CD8-positive, alpha-beta memory T cell (primary cell): ENCODE measurements around the gene AK9. TPM values are rescaled to one million over a fixed set of nuclear protein-coding genes. Genes with fewer than 3 reads are reported as not detected.
"Not testable (repeated sequence)": the region's sequence is repeated elsewhere in the genome, so short reads cannot be mapped to it uniquely, and the experiment has no call there.

ENCODE experiments used
- CTCF ChIA-PET: fragments of 350-600 bp; sonication (Branson Sonifier 250); formaldehyde crosslinking; loops from one replicate; lab custom pipeline; 2021; ENCODE audit warnings: antibody characterized with exemption; lab: Charles Lee
- POLR2A ChIA-PET: fragments of 350-600 bp; sonication (Branson Sonifier 250); formaldehyde crosslinking; loops from one replicate; lab custom pipeline; 2021; ENCODE audit warnings: antibody characterized with exemption; lab: Charles Lee
- DNase-seq, 5 donors: peaks; one replicate each; pipeline versions ENCODE4 v3.0.0 to v3.0.0-alpha.2; 2020 to 2022; ENCODE audit warnings: mixed read lengths in 1 of 5
- H3K27ac ChIP-seq: one replicate; pipeline ENCODE4 v1.7.0; 2013; ENCODE audit warnings: low read depth, mild to moderate bottlenecking, low read length, moderate library complexity
- H3K27me3 ChIP-seq: 2 replicates; pipeline ENCODE4 v1.7.0; 2013; ENCODE audit warnings: low read length, mild to moderate bottlenecking; ENCODE audit not compliant: insufficient read depth, poor library complexity, severe bottlenecking
- H3K36me3 ChIP-seq: 2 replicates; pipeline ENCODE4 v1.7.0; 2013; ENCODE audit warnings: mild to moderate bottlenecking, low read length, moderate library complexity; ENCODE audit not compliant: insufficient read depth
- H3K4me1 ChIP-seq: 2 replicates; pipeline ENCODE4 v1.7.0; 2013; ENCODE audit warnings: mild to moderate bottlenecking, low read length, moderate library complexity; ENCODE audit not compliant: insufficient read depth
- H3K4me3 ChIP-seq: 2 replicates; pipeline ENCODE4 v1.7.0; 2013; ENCODE audit warnings: mild to moderate bottlenecking, low read length
- H3K9me3 ChIP-seq: 2 replicates; pipeline ENCODE4 v1.7.0; 2013; ENCODE audit warnings: mild to moderate bottlenecking, low read length
- H3K27ac Mint-ChIP-seq, 8 donors: one replicate each; pipeline ENCODE4 v1.8.0; 2020 to 2021; ENCODE audit warnings: mixed read lengths in 8 of 8, mild to moderate bottlenecking in 6 of 8, inconsistent platforms in 3 of 8, moderate library complexity in 3 of 8
- H3K27me3 Mint-ChIP-seq, 2 donors: one replicate each; pipeline ENCODE4 v1.8.0; 2020 to 2021; ENCODE audit warnings: mixed read lengths in 2 of 2, mild to moderate bottlenecking in 1 of 2, moderate library complexity in 1 of 2
- H3K36me3 Mint-ChIP-seq, 3 donors: one replicate each; pipeline ENCODE4 v1.8.0; 2020 to 2021; ENCODE audit warnings: mixed read lengths in 3 of 3, inconsistent platforms in 1 of 3, mild to moderate bottlenecking in 1 of 3
- H3K4me1 Mint-ChIP-seq, 3 donors: one replicate each; pipeline ENCODE4 v1.8.0; 2020 to 2021; ENCODE audit warnings: mixed read lengths in 3 of 3, inconsistent platforms in 1 of 3, mild to moderate bottlenecking in 1 of 3
- H3K4me3 Mint-ChIP-seq, 7 donors: one replicate each; pipeline ENCODE4 v1.8.0; 2020 to 2021; ENCODE audit warnings: mixed read lengths in 7 of 7, mild to moderate bottlenecking in 6 of 7, moderate library complexity in 4 of 7, inconsistent platforms in 2 of 7
- H3K9me3 Mint-ChIP-seq, 5 donors: one replicate each; pipeline ENCODE4 v1.8.0; 2020 to 2022; ENCODE audit warnings: mixed read lengths in 5 of 5, mild to moderate bottlenecking in 3 of 5, moderate library complexity in 2 of 5, inconsistent platforms in 1 of 5
- polyA plus RNA-seq: library from polyadenylated mRNA; unstranded; fragments of 300-500 nt; fragmentation: Illumina TruSeq; gene quantifications from one replicate; pipeline ENCODE4 v1.2.3, GENCODE V29; 2021
- total RNA-seq, 2 experiments: library from RNA; stranded (reverse); gene quantifications; one replicate each; pipeline ENCODE4 v1.2.3, GENCODE V29; 2021

Gene AK9
- total and polyA plus RNA-seq, 3 experiments from 2014 or later = 5.1 to 6.8 (median 5.6) TPM

DNA sequence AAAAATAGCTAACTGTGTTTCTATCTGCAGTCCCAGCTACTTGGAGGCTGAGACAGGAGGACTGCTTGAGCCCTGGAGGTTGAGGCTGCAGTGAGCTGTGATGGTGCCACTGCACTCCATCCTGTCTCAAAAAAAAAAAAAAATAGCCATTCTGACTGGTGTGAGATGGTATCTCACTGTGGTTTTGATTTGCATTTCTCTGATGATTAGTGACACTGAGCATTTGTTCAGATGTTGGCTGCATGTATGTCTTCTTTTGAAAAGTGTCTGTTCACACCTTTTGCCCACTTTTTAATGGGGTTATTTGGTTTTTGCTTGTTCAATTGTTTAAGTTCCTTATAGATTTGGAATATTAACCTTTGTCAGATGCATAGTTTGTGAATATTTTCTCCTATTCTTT, 171.4 kb downstream of the AK9 start:
- H3K36me3 Mint-ChIP-seq = peaks cover 0 to 24% (median 1%) of the 10 kb centered on the region in 3 donors
- peaks cover 12% of the 10 kb centered on the region for H3K4me1 ChIP-seq
- H3K27me3 Mint-ChIP-seq, CTCF ChIA-PET, H3K36me3 ChIP-seq, H3K4me3 Mint-ChIP-seq, DNase-seq, H3K27me3 ChIP-seq, H3K27ac ChIP-seq, H3K4me3 ChIP-seq, H3K9me3 ChIP-seq, H3K9me3 Mint-ChIP-seq: not testable (repeated sequence)
- peaks cover 27 to 28% (median 28%) of the 10 kb centered on the region in 3 donors for H3K4me1 Mint-ChIP-seq
- H3K27ac Mint-ChIP-seq = peak overlapping the region in 1 of 8 donors; percentile 8
- POLR2A ChIA-PET = interaction anchor here (0.6 kb wide), 1 partner anchor 41 kb away, joined by 3 read pairs; no protein-coding TSS in a partner anchor

DNA sequence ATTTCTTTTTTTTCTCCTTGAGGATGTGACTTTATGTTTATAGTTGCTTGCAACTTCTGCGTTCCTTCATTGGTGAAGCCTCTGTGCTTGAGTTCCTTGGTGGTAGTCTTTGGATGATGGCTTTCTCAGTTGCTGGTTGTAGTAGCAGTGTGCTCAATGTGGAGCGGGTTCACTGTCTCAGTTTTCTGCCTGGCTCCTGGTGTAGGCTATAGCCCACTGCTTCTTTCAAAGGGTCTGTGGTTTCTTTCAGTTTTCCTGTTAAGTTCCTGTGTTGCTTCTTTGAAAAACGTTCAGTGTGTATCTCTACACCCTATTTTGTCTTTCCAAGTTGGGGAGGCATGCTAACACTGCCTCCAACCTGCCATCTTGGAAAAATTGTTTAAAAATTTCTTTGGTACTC, 174.1 kb downstream of the AK9 start:
- Mint-ChIP-seq H3K9me3 (peaks cover 0 to 3% (median 0%) of the 10 kb centered on the region in 5 donors), H3K4me1 (peaks cover 27 to 29% (median 28%) of the 10 kb centered on the region in 3 donors), H3K27ac (peak overlapping the region in 3 of 8 donors; percentile 12 to 60 (median 31)), H3K4me3 (peak overlapping the region; percentile 28 to 75 (median 50)), H3K36me3 (peaks cover 0 to 13% (median 0%) of the 10 kb centered on the region in 3 donors), H3K27me3 (no peaks in the 10 kb centered on the region)
- Histone ChIP-seq H3K4me3 (no peak overlapping the region), H3K36me3 (no peaks in the 10 kb centered on the region), H3K27ac (no peak overlapping the region), H3K4me1 (peaks cover 12% of the 10 kb centered on the region), H3K27me3 (no peaks in the 10 kb centered on the region), H3K9me3 (no peaks in the 10 kb centered on the region)
- peak in 1 of 5 donors; percentile 16 for DNase-seq
- ChIA-PET POLR2A (no interaction called here), CTCF (interaction anchor here (0.5 kb wide), 1 partner anchor 522 kb away, joined by 3 read pairs; no protein-coding TSS in a partner anchor)

DNA sequence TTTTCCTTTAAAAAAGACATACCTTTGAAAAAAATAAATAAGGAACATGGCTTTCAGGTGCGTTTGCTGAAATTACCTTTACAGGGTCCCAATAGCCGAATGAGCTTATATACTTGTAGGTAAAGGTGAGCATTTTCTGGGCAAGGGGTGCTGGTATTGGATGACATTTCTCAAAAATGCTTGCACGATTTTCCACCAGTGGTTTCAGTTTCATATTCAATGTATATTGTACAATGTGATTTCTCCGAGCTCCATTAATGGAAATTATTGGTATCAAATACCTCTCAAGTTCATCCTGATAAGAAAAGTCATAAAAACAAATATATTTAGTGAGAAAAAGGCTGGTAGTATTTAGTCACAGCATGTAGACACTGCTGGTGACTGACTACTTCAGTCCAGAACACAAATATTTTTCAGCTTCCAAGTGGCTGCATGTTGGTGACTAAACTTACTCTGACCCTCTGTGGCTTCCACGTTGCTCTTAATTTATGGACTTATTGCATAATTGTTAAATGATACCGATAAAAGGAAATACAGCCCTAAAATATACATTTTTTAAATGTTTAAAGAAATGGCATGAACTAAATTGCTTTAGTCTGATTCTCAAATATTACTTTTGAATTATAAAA, 175.1 kb downstream of the AK9 start:
- Mint-ChIP-seq H3K4me3 (peak overlapping the region; percentile 33 to 75 (median 67)), H3K9me3 (peaks cover 0 to 3% (median 0%) of the 10 kb centered on the region in 5 donors), H3K4me1 (peaks cover 27 to 29% (median 28%) of the 10 kb centered on the region in 3 donors), H3K36me3 (peaks cover 0 to 8% (median 0%) of the 10 kb centered on the region in 3 donors), H3K27ac (peak overlapping the region in 7 of 8 donors; percentile 13 to 87 (median 52)), H3K27me3 (no peaks in the 10 kb centered on the region)
- Histone ChIP-seq H3K27ac (no peak overlapping the region), H3K4me3 (peak overlapping the region; percentile 25), H3K4me1 (peaks cover 12% of the 10 kb centered on the region), H3K27me3 (no peaks in the 10 kb centered on the region), H3K9me3 (no peaks in the 10 kb centered on the region), H3K36me3 (no peaks in the 10 kb centered on the region)
- CTCF ChIA-PET = interaction anchor here (1.3 kb wide), 2 partner anchors 34 to 523 kb away, joined by 4 to 6 read pairs; no protein-coding TSS in a partner anchor
- POLR2A ChIA-PET = no interaction called here
- DNase-seq = no peak

DNA sequence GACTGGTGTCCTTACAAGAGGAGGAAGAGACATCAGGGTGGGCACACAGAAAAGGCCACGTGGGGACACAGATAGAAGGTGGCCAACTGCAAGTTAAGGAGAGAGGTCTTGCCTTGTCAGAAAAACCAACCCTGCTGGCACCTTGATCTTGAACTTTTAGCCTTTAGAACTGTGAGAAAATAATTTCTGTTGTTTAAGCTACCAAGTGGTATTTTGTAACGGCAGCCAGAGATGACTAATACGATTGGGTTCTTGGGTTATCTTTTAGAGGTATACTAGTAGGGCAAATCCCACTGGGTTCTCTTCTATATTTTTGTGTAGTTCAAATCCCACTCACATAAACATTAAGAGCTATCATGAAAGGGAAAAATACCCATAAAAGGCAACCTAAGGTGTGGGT, 176.1 kb downstream of the AK9 start:
- CTCF ChIA-PET = interaction anchor here (1.3 kb wide), 2 partner anchors 33 to 524 kb away, joined by 4 to 6 read pairs; no protein-coding TSS in a partner anchor
- Mint-ChIP-seq H3K4me3 (peak overlapping the region; percentile 33 to 75 (median 67)), H3K4me1 (peaks cover 26 to 29% (median 28%) of the 10 kb centered on the region in 3 donors), H3K27me3 (no peaks in the 10 kb centered on the region), H3K36me3 (peaks cover 0 to 8% (median 0%) of the 10 kb centered on the region in 3 donors), H3K9me3 (peaks cover 0 to 3% (median 0%) of the 10 kb centered on the region in 5 donors), H3K27ac (peak overlapping the region in 7 of 8 donors; percentile 13 to 87 (median 52))
- Histone ChIP-seq H3K4me1 (peaks cover 12% of the 10 kb centered on the region), H3K4me3 (no peak overlapping the region), H3K27ac (no peak overlapping the region), H3K27me3 (no peaks in the 10 kb centered on the region), H3K36me3 (no peaks in the 10 kb centered on the region), H3K9me3 (no peaks in the 10 kb centered on the region)
- DNase-seq = no peak
- POLR2A ChIA-PET = no interaction called here

DNA sequence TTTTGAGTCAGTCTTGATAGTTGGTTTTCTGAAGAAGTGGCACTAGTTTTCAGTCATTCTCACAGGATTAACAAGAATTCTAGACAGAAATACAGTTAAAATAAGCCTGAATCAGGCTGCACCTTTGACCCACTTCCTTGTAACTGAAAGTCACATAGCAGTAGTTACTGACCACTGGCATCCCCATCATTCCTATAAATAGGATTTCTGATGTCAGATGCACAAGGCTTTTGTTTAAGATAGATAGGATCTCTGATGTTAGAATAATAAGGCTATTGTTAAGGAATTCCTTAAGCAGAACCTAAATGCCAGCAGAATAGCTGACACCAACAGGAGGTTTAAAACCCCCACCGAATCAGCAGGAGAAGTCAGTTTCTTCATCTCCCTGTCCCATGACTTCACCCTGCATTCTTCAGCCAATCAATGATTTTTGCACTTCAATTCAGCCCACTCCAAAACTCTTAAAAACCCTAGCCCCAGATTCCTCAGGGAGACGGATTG, 177.4 kb downstream of the AK9 start:
- H3K27me3 Mint-ChIP-seq = no peaks in the 10 kb centered on the region

DNA sequence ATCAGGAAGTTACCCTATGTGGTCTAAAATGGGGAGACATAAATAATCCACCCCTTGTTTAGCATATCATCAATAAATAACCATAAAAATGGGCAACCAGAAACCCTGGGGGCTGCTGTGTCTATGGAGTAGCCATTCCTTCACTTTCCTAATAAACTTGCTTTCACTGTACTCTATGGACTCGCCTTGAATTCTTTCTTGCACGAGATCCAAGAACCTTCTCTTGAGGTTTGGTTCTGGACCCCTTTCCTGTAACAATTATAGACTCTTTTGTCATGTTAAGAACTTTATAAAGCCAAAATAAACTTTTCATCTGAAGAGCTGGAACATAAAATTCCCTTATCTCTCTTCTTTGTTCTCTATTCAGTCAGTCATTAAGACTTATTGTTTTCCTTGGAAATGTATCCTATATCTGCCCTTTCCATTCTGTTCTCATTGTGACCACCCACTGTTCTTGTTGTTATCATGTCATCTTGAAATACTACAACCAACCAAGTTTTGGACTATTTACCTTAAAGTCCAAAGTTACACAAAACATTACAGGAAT, 178.7 kb downstream of the AK9 start:
- Histone ChIP-seq H3K27me3 (no peaks in the 10 kb centered on the region), H3K4me3 (no peak overlapping the region), H3K36me3 (no peaks in the 10 kb centered on the region), H3K4me1 (peaks cover 12% of the 10 kb centered on the region), H3K9me3 (no peaks in the 10 kb centered on the region), H3K27ac (no peak overlapping the region)
- Mint-ChIP-seq H3K4me1 (peaks cover 24 to 28% (median 27%) of the 10 kb centered on the region in 3 donors), H3K9me3 (no peaks in the 10 kb centered on the region), H3K36me3 (peaks cover 0 to 8% (median under 1%) of the 10 kb centered on the region in 3 donors), H3K27me3 (peaks cover 0 to 1% of the 10 kb centered on the region in 2 donors), H3K4me3 (no peak overlapping the region), H3K27ac (no peak overlapping the region)
- POLR2A ChIA-PET = no interaction called here
- DNase-seq = no peak
- CTCF ChIA-PET = no interaction called here

More for the DNA sequence above, 177.4 kb downstream of the AK9 start:
- peaks cover 0 to 8% (median 0%) of the 10 kb centered on the region in 3 donors for H3K36me3 Mint-ChIP-seq
- peaks cover 25 to 29% (median 28%) of the 10 kb centered on the region in 3 donors for H3K4me1 Mint-ChIP-seq
- H3K27ac Mint-ChIP-seq = no peak overlapping the region
- Histone ChIP-seq H3K4me1 (peaks cover 12% of the 10 kb centered on the region), H3K9me3 (no peaks in the 10 kb centered on the region), H3K36me3 (no peaks in the 10 kb centered on the region), H3K27ac (no peak overlapping the region), H3K4me3 (no peak overlapping the region), H3K27me3 (no peaks in the 10 kb centered on the region)
- H3K4me3 Mint-ChIP-seq = no peak overlapping the region
- no peak for DNase-seq
- ChIA-PET POLR2A (no interaction called here), CTCF (no interaction called here)
- no peaks in the 10 kb centered on the region for H3K9me3 Mint-ChIP-seq

DNA sequence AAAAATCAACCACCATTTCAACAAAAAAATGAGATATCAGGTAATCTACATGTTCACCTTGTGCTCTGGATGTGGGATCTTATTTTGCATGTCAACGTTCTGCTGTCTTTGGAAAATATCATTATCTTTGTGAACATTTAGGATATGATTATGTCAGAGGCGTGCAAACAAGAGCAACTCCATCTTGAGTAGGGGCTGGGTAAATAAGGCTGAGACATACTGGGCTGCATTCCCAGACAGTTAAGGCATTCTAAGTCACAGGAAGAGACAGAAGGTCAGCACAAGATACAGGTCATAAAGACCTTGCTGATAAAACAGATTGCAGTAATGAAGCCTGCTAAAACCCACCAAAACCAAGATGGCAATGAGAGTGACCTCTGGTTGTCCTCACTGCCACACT, 179.2 kb downstream of the AK9 start:
- H3K4me3 Mint-ChIP-seq = no peak overlapping the region
- peak overlapping the region in 1 of 8 donors; percentile 25 for H3K27ac Mint-ChIP-seq
- peaks cover 0 to 1% of the 10 kb centered on the region in 2 donors for H3K27me3 Mint-ChIP-seq
- Histone ChIP-seq H3K36me3 (no peaks in the 10 kb centered on the region), H3K4me1 (peaks cover 7% of the 10 kb centered on the region), H3K4me3 (no peak overlapping the region), H3K27me3 (no peaks in the 10 kb centered on the region), H3K27ac (no peak overlapping the region), H3K9me3 (no peaks in the 10 kb centered on the region)
- DNase-seq = no peak
- H3K36me3 Mint-ChIP-seq = peaks cover 0 to 8% (median 2%) of the 10 kb centered on the region in 3 donors
- ChIA-PET CTCF (no interaction called here), POLR2A (no interaction called here)
- peaks cover 19 to 23% (median 22%) of the 10 kb centered on the region in 3 donors for H3K4me1 Mint-ChIP-seq
- no peaks in the 10 kb centered on the region for H3K9me3 Mint-ChIP-seq

DNA sequence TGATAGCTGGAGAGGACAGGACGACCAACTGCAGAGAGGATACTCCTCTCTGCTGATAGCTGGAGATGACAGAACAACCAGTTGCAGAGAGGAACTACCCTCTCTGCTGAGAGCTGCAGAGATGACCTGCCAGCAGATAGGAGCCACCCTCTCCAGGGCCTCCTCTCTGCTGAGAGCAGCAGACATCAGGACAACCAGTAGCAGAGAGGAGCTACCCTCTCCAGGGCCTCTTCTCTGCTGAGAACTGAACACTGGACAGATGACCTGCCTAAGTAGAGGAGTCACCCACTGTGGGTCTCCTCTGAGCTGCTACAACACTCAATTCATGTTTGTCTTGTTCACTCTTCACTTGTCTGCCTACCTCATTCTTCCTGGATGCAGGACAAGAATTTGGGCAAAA, 180.6 kb downstream of the AK9 start:
- ChIA-PET CTCF (no interaction called here), POLR2A (no interaction called here)
- H3K27ac ChIP-seq = no peak overlapping the region
- H3K4me1 ChIP-seq = no peaks in the 10 kb centered on the region
- peaks cover 7 to 8% (median 7%) of the 10 kb centered on the region in 3 donors for H3K4me1 Mint-ChIP-seq
- peaks cover 0 to 6% (median 2%) of the 10 kb centered on the region in 3 donors for H3K36me3 Mint-ChIP-seq
- H3K4me3 ChIP-seq = no peak overlapping the region
- no peaks in the 10 kb centered on the region for H3K9me3 ChIP-seq
- no peaks in the 10 kb centered on the region for H3K27me3 ChIP-seq
- no peaks in the 10 kb centered on the region for H3K36me3 ChIP-seq
- no peak overlapping the region for H3K4me3 Mint-ChIP-seq
- H3K27me3 Mint-ChIP-seq = peaks cover 0 to 1% of the 10 kb centered on the region in 2 donors
- H3K27ac Mint-ChIP-seq = peak overlapping the region in 1 of 8 donors; percentile 27
- H3K9me3 Mint-ChIP-seq = no peaks in the 10 kb centered on the region
- no peak for DNase-seq
